NOMO-1 treated with DMSO at 0.1 percent for 48 hours (cell line): ENCODE data around the gene GPSM1.

Experiments used
- DNase-seq: peaks from one replicate; lab custom pipeline; 2025; ENCODE audit not compliant: unreplicated experiment; lab: John Stamatoyannopoulos, UW

Gene GPSM1

DNA sequence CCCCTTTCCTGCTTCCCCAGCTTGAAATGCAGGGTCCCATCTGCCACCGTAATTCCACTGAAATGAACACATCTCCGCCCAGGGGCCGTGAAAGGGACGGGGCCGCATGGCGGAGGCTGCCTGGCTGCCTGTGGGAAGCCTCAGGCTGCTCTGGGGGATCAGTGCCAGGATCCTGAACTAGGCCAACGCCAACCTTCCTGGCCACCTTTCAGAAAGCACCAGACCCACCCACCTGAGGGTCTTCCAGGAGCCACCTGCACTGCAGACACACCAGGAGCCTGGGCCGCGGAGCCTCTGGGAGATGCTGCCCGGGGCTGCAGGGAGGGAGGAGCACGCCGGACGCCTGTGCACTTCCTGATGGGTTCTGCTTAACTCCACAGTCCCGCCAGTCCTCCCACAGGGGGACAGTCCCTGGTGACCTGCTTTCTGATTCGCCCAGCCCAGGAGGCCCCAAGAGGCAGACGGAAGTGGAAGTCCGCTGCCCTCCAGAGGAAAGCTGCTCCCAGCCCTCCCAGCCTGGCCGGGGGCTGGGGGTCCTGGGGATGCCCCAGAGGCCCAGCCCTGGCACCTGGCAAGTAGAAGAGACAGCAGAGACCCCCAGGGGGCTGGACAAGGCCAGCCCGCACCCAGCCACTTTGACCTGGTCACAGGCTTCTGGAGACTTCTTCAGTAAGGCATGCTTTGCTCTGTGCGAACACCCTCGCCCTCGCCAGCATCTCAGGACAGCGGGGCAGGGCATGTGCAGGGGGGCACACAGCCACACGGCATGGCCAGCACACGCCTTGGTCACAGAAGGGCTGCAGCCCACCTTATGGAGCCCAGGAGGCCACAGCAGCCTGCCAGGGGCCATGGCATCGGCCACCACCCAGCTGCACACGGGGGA lies 46.2 kb downstream of the GPSM1 start, which contains the start of gene CARD9:
Gene CARD9 (minus strand): TSS at position 370 of the 883 bp plus-strand sequence. CDS start 1,591 bp downstream, outside the sequence.
- peak; percentile 87 for DNase-seq

DNA sequence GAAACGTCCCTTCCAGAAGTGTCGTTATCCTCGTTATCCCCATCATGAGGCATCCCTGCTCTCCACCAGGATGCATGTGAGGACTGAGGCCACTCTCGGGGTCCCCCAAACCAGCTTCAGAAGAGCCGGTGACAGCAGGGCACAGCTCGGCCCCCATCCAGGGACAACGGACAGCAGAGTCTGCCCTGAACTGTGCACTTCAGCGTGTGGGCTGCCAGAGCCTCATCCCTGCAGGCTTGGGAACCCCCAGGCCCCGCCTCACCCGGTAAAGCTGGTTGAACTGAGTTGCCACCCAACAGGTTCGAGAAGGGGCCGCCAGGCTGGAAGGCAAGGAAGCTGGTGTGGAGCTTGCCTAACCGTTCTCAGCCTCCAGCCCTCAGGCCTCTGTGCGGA lies 46.8 kb downstream of the GPSM1 start:
- no peak for DNase-seq

DNA sequence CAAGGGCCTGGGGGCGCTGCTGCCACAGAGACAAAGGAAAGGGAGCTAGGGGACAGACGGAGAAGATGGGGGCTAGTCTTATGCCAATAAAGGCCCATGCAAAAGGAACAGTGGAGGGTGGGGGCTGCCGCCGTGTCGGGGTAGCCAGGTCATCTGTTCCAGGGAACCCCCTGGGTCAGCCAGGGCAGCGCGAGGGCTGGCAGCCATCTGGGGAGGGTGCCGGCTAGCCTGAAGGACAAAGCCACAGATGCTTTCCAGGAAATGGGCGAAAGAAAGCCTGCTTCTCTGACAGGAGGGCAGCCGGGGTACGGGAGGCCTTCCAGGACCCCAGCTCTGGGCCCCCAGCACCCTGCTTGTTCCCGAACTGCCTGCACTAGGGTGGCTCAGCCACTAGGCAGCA lies 47.8 kb downstream of the GPSM1 start:
- no peak for DNase-seq

GRCh38 chr9:136376457-136376856 lies 49.1 kb downstream of the GPSM1 start:
- no peak for DNase-seq

- DNase-seq = no peak
Observed at GRCh38 chr9:136377341-136378169, 50.2 kb downstream of the GPSM1 start.

DNA sequence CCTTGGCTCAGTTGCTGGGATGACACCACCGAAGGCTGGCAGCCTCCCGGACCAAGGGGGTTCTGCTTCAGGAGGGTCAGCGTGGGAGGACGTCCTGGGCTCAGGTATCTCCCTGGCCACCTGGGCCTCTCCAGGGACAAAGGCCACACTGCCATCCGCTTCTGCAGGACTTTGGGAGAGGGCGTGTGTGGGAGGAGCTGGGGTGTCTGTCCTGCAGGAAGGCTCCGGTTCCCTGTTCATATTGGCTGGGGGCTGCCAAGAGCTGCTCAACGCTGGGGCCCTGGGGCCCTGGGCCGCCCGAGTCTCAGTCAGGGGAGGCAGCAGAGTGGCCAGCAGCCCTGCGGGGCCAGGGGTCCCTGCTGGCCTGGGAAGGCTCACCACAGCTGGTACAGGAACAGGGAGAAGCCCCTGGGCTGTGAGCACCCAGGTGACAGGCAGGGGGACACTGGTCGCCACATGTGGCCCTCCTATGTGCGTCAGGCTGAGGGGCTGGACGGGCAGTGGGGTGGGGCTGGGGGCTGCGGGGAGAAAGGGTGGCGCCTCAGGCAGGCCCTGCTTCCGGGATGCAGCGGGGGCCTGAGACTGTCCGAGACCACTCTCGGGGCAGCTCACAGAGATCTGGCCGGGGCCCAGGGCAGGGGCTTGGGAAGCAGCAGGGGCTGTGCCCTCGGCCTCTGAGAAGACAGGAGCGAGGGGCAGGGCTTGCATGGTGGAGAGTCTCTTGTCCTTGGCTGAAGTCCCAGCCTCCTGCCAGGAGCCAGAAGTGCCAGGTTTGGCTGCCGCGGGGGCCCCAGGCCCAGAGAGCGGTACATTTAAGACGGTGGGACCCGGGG lies 51.0 kb downstream of the GPSM1 start:
- DNase-seq = no peak

- DNase-seq = no peak
Observed at GRCh38 chr9:136379003-136379287, 51.6 kb downstream of the GPSM1 start.

DNA sequence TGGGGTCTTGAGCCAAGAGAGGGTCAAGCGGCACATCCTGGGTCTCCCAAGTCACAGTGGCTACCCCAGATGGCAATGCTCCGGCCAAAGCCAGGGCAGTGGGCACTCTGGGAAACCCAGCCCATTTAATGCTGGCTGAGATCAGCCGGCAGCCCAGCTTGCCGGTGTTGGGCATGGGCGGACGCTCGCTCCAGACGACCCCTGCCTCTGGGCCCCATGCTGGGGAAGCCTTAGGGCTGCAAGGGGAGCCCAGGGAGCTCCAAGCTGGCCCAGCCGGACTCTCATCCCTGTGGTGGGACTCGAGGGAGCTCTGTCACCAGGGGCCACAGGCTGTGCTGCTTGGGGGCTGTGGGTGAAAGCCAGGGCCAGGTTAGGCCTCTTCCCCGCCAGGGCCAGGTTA lies 52.1 kb downstream of the GPSM1 start:
- DNase-seq = no peak

DNA sequence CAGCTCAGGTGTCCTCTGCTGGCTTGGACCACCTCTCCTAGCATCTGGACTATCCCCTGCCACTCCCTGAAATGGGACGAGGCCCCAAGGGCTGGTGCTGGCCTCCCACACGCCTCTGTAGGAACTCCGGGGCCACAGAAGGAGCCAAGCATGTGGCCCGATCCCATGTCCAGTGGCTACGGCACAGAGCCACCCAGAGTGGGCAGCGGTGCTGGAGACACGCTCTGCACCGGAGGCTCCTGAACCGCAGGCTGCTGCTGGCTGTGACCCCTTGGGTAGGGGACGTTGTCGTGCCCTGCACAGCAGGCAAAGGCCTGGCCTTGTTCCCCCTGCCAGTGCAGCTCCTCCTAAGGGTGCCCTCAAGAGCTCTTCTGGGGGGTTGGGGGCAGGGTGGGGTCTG lies 52.6 kb downstream of the GPSM1 start:
- no peak for DNase-seq

- no peak for DNase-seq
Observed at GRCh38 chr9:136380381-136380780, 53.0 kb downstream of the GPSM1 start.

DNA sequence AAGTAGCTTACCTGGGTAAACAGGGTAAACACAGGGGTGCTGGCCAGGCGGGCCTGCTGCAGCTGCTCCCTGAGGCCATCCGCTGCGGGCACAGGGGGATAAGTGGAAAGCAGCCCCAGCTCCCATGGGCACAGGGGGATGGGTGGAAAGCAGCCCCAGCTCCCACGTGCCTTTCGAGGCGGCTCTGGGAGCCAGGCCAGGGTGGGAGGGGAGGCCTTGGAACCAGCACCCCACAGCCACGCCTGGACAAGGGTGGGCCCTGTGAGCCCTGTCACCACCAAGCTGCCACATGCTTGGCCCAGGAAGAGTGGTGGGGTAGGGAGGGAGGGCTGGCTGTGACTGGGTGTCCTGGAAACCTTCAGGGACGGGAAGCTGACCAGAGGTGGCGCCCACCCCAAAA lies 54.0 kb downstream of the GPSM1 start:
- no peak for DNase-seq

DNA sequence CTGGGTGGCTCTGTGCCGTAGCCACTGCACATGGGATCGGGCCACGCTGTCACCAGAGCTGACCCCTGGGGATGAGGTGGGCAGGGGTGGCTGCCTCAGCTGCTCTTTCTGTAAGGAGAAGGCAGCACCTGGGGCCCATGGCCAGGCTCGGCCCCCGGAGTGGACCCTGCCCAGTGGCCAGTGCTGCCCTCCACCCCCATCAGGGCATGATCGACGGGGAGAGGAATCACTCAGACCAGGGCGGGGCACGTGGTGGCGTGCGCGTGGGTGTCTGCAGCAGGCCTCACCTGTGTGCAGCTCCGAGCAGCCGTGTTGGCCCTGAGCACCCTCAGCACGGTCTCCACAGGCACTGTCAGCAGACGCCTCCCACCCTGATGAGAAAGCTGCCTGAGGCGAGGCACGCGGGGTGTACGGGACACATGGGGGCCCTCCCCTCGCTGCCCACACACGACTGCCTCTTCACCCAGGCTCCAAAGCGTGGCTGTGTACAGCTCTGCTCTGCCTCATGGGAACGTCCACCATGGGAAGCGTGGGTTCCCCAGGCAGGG lies 54.7 kb downstream of the GPSM1 start:
- no peak for DNase-seq

- no peak for DNase-seq
Observed at GRCh38 chr9:136383436-136383835, 56.1 kb downstream of the GPSM1 start.

GRCh38 chr9:136385015-136385414 lies 57.7 kb downstream of the GPSM1 start:
- DNase-seq = peak; percentile 84

- peak; percentile 97 for DNase-seq
Observed at GRCh38 chr9:136386018-136386417, 58.7 kb downstream of the GPSM1 start.

GRCh38 chr9:136387217-136387616 lies 59.9 kb downstream of the GPSM1 start:
- no peak for DNase-seq

DNA sequence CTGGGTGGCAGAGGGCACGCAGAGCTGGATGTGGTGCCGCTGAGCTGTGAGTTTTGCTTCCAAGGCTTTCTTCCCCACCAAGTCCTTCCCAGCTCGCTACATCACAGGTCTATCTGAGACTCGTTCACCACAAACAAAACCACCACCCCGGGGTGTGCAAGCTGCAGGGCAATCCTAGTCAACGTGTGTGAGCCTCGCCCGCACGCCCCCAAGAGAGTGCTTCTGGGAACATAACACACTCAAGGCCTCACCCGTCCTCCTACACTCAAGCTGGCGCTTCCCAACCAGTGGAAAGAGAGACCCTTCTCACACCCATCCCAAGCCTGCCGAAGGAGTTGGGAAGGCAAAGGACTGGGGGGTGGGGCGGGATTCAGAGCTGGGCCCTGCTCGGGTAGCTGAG lies 62.1 kb downstream of the GPSM1 start:
- no peak for DNase-seq

DNA sequence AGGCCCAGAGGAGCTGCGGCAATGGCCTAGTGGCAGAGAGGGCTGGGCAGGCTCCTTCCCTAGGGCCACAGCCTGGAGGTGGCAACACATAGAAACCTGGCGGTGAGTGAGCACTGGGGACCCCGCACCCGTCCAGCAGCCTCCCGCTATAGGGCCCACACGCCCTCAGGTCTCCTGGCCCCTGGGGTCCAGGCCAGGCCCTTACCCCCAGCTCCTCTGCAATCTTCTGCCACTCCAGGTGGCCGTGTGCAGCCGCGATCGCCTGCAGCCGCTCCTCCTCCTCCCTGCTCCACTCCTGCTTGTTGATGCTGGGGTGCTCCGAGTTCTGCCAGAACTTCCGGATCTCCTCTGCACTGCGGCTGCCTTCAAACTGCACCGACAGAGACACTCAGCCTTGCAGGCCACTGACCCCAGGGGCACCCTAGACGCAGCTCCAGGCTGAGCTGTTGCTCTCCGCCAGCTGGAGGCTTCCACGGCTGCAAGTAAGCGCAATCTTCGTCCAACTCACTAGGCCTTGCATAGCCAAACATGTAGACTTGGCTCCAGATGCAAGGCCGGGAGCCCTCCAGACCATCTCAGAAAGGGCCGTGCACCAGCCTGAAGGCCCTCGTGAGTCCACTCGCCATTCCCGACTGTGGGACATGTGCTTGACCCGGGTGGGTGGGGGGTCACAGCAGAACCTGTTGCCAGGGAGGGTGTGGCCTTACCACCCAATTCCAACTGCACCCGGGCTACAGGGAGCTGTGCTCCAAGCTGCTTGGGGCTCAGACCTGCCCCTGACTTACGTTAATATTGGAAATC lies 64.6 kb downstream of the GPSM1 start:
- DNase-seq = no peak

GRCh38 chr9:136392538-136393449 lies 65.5 kb downstream of the GPSM1 start:
- no peak for DNase-seq
